HG02970 (cell line): Measurements from ENCODE around the gene DDX10.

Experiments used
- ATAC-seq: cut with Tn5 transposase; IDR thresholded peaks from one replicate; pipeline ENCODE4 v1.9.1; 2021; ENCODE audit warnings: mild to moderate bottlenecking, moderate library complexity, moderate number of reproducible peaks; ENCODE audit not compliant: unreplicated experiment, low FRiP score

The DDX10 gene

DNA sequence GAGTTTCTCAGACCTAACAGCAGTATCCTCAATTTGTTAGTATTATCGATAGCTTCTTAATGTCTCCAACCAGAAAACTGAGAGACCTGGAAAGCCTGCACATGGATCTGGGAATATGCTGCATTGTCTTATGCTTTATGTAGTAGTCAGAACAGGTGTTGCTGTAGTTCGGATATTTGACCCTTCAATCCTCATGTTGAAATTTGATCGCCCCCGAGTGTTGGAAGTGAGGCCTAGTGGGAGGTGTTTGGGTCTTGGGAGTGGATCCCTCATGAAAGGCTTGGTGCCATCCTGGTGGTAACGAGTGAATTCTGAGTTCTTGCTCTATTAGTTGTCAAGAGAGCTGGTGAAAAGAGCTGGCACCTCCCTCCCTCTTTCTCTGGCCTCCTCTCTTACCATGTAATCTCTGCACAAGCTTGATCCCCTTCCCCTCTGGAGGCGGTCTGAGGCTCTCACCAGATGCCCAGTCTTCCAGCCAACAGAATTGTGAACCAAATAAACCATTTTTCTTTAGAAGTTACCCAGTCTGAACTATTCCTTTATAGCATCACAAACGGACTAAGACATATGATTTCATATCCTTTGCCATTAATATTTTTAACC, 227.1 kb downstream of the DDX10 start:
- no peak for ATAC-seq

DNA sequence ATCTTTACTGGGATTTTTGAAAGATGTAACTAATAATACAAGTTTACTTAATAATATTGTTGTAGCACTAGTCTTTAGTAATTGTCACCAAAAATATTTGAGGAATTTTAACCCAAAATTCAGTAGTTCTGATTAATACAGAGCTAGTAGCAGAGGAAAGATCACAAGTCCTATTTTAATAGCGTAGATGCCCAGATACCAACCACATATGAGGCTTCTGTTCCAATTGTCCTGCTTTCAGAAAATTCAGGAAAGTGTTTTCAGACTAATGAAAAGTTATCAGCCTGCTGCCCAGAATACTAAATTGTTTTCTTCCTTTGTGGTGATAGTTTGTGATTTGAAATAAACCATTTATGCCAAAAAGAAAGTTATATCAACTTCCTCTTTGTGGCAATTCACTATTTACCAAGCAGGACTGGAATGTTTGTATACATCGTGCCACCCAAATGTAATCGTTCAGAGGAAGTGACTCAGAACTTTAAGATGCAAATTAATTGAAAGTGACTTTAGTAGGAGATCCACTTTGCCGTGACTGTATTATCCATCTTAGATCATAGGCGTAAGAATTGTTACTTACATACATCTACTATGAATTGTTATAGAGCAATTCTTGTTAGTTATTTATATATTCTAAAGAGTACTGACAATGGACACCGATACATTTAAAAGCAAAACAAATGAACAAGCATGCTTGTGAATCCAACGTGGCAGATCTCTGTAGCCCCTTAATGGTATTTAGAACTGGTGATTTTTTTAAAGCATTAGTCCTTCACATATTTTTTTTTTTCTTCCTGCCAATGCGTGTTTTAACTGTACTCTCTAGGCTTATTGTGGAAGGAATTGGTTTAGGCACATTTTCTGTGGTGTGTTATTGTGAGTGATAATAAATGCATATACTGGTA, 231.0 kb downstream of the DDX10 start:
- peak; percentile 59 for ATAC-seq

DNA sequence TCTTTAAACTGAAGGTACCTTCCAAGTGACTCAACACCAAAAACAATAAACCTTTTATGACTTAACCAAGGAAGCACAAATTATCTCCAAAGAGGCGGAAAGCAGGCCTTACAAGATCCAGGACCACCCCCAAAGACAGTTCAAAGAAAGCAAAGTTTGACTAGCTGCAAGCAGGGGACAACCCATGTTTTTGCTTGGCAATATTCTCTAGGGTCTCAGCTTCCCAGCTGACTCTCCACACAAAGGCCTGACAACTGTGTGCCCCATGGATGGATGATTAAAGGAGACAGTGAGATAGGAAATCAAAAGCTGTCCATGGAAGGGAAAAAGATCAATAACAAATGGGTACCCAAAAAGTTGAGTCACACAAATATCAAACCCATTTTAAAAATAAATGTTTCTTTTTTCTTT, 232.2 kb downstream of the DDX10 start:
- ATAC-seq = no peak

DNA sequence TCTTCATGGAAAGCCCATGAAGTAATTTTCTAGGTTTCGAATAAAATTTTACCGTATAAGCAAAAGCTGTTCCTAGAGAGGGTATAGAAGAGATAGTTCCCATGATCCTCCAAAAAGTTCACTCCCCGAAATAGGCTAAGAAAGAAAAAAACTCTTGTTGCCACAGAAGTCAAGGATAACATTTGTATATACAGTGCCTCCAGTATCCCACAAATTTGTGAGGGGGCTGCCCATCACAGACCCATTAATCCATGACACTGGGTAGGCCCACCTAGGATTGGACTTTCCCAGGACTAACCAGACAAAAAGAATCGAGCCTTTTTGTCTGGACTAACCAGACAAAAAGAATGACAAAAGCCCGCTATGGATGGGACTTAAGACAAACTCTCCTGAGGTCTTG, 233.0 kb downstream of the DDX10 start:
- ATAC-seq = no peak

DNA sequence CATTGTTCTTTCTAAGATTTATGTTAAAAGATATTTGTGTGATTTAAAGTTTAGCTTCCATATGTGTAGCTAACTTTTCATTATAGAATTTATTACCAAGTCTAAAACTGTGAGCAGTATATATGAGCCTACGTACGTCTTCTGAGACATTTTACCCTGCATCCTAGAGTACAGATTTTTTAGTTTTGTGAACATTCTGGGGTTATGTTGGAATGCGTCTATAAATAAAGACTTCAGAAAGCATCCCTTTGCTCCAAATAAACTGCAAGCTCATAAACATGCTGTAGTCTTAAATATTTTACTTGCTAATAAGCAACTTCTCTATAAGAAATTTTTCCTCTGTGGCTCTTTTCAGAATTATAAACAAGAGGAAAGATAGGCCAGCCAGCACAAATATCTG, 236.5 kb downstream of the DDX10 start:
- ATAC-seq = no peak

DNA sequence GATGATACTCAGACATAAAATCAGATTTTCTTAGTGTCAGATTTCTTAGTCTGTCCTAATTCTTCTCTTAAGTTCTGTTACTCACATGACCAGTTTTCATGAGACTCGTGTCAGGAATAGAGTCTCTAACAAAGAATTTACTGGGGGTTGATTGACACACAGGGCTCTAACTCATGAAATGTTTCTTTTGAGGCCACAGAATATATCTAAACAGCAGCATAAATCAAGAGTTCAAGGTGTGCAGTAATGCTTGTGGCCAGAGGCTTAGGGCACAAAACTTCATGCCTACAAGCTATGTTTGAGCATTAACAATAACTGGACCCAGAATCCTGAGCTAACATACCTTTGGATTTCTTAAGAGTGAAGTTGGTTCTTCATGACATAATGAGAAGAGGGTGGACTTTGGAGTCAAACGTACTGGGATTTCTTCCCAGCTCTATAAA, 237.2 kb downstream of the DDX10 start:
- ATAC-seq = no peak

DNA sequence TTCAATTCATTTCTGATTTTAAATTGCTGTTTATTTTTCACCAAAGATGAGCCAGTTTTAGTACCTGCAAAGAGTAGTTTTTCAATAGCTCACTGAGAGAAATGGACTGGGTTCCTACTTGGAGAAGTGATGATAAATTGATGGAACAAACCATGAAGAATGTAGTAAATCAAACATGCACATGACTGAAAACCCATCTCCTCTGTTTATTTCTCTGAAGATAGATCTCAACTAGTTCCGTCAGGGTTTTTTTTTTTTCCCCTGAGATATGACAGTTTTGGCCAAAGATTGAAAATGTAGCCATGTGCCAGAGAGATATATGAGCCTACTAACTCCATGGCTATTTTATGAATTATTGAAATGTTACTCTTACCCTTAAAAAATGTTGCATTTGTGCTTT, 239.6 kb downstream of the DDX10 start:
- no peak for ATAC-seq

DNA sequence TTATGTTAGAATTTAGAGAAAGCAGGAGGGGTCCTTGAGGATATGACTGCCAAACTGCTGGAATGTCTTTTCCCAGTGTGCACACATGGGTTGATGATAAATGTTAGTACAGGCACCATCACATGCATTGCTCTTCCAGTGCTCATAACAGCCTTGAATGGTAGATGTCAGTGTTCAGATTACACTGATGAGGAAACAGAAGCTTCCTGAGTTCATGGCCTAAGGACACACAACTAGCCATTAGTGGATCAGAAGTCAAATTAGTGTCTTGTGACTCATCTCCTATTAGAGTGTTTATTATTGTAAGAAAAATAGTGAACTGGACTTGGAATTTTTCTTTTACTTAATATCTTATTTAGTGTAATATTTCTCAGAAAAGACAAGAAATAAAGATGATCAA, 241.5 kb downstream of the DDX10 start:
- ATAC-seq = no peak

DNA sequence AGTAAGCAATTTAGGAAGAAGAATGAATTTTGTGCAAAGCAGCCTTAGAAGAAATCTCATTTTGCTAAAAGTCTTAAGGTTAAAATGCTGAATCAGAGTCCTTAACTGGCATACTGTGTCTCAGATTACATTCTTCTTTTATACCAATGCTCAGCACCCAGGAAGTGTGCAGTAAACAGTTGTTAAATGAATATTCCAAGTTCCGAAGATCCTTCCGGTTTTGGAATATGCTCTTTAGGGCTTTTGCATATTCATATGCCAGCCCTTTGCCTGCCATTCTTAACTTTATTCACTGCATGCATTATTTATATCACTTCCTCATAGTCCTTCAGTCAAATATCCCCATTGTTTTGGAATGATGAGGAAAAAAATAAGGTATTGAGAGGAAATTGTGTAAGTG, 242.0 kb downstream of the DDX10 start:
- ATAC-seq = no peak

DNA sequence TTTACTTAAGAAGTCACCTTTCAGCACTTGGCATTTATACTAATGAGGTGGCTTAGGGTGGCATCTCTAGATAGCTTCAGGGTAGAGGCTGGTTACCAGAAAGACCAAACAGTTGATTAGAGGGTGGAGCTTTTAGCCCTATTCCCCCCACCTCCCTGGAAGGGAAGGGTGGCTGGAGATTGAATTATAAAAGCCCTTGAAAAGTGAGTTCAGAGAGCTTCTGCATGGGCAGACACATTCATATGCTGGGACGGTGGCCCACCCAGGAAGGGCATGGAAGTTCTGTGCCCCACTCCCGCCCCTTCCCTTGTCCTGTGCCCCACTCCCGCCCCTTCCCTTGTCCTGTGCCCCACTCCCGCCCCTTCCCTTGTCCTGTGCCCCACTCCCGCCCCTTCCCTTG, 244.2 kb downstream of the DDX10 start:
- no peak for ATAC-seq

DNA sequence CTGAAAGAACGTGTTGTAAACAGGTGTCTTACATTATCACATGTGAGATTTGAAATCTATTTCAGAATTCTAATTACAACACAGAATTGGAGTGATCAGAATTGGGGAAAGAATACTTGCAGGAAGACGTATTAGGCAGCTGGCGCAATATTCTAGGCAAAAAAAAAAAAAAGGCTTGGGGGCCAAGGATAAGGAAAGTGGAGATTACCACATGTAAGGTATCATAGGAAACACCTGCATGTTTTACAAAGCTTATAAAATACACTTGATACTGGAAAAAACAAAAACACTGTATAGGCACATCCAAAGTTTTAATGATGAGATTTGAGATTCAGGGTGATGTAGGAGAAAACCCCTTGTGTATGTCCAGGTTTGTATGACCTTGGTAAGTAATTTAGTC, 245.1 kb downstream of the DDX10 start:
- ATAC-seq = no peak

DNA sequence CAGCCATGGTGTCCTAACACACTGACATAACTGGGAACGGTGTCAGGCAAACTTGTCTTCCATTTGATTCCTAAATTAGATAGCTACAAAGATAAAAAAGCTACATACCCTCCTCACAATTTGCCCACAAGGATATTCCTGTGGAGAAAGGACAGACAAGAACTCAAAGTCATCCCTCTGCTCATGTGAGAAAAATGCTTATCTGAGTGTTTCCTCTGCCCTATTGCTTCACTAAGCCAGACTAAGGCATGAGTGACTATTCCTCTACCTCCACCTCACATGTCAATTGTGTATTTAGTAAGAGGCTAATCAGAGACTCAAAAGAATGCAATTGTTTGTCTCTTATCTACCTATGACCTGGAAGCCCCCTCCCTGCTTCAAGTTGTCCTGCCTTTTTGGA, 247.7 kb downstream of the DDX10 start:
- no peak for ATAC-seq

DNA sequence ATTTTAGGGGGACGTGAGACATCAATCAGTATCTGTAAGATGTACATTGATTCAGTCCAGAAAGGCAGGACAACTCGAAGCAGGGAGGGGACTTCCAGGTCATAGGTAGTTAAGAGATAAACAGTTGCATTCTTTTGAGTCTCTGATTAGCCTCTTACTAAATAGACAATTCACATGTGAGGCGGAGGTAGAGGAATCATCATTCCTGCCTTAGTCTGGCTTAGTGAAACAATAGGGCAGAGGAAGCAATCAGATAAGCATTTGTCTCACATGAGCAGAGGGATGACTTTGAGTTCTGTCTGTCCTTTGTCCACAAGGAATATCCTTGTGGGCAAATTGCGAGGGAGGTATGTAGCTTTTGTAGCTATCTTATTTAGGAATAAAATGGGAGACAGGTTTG, 248.3 kb downstream of the DDX10 start:
- ATAC-seq = no peak

DNA sequence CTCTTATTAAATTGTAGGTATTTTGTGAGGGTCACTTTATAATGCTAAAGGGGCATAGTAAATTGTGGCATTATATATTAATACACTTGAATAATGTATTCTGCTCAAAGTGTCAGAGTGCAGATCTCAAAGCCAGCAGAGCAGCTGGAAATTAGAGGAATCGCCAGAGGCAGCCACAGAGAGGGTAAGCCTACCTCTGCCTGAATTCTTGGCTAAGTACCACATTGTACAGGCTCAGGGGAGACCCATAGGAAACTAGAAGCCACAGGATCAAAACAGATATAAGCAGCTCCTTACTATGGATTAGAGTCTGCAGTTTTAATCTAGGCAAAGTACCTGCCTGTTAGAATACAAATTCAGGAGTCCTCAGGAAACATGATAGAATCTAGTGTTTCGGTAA, 249.3 kb downstream of the DDX10 start:
- ATAC-seq = no peak

DNA sequence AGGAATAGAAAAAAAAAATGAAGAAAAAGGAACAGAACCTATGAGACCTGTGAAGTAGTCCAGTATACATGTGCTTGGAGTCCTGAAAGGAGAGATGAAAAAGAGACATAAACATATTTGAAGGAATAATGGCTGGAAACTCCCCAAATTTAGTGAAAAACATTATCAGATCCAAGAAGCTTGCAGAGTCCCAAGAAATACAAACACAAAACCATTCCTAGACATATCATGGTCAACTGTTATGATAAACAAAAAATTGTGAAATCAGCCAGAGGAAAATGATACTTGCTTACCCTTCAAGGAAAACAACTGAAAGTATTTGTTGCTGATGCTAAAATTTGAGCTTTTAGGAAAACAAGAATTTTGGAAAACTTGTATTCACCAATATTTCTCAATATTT, 250.1 kb downstream of the DDX10 start:
- ATAC-seq = no peak

DNA sequence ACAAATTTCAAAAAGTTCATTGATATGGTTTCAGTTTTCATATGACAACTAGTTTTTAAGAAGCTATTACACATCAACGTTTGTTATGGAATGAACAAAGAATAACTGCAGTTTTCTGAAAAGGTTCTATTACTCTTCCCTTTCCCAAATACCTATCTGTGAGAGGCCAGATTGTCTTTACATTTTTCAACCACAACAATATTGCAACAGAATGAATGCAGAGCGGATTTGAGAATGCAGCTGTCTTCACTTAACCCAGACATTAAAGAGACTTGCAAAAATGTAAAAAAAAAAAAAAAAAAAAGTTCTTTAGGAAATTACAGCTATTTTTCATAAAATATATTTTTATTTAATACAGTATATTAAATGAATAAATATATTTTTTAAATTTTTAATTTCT, 250.8 kb downstream of the DDX10 start:
- ATAC-seq = no peak

DNA sequence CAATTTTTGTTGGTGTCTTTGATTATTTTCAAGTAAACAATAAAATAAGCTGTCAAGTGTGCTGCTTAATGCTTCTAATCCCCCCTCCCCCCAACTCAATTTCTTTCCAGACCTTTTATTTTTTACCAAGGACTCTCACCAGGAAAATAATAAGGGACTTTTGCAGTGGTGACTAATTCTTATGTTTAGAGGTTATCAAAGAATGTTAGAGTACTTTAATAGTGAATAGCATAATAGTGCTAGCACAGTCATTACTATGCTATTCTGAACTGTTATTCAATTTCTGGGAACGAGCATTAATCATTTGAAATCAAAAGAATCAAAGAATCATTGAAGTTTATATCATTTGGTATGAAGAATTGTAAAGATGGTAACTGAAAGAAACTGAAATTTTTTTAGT, 251.4 kb downstream of the DDX10 start:
- ATAC-seq = no peak

DNA sequence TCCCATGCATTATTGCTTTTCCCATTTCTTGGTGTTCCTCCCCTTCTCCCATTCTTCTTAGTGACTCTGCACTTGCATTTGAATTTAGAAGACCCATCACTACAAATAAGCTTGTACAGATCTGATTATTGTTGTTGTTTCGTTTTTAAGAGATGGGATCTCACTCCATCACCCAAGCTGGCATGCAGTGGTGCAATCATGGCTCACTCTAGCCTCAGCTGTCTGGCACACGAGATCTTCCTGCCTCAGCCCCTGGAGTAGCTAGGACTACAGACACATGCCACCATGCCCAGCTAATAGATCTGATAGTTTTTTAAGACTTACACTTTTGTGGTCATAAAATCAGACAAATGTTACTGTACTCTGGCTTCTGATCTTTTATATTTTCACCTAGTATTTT, 252.1 kb downstream of the DDX10 start:
- ATAC-seq = no peak

DNA sequence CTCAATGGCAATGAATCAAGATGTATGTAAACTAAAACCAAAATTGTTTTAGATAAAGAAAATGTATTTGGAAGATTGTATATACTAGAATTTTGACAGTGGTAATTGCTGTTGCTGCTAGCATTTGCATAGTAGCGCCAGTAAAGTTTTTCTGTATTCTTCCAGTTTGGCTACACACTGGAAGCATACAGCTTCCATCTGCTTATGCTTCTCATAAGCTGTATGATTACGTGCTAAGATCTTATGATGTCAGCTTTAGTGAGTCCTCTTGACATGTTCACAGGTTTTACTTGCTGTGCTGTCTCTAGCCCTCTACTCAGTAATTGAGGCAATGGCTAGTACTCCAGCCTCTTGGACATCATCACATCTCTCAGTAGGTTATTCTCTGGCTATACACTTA, 256.3 kb downstream of the DDX10 start:
- no peak for ATAC-seq

DNA sequence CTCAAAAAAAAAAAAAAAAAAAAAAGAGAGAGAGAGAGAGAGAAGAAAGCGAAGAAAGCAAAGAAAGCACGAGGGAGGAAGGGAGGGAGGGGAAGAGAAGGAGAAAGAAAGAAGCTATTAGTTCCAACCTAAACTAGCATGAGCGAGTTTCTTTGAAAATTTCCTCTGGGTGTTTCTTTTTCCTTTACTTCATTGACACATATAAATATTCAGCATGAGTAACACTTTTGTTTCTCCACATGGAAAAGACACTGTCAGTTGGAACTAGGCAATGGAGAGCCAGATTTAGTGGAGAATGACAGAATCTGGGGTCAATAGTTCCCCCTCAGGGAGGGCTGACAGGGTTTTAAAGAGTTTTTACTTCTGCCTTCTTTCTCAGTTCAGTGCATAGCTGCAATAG, 257.4 kb downstream of the DDX10 start:
- ATAC-seq = no peak

DNA sequence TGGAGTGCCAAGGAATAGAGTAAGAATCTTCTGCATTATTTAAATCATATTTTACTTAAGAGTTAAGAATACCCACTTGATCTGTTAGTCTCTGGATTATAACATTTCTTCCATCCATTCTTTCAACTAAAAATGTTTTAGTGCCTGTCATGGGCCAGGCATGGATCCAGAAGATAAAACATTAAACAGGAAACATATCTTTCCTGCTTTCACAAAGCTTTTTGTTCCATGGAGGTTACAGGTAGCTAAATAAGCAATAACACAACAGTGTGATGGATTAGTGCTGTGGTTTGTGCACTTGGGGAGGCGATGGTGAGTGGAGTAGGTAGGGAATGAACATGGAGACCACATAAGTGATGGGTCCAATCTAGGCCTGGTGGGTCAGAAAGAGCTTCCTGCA, 258.5 kb downstream of the DDX10 start:
- no peak for ATAC-seq

DNA sequence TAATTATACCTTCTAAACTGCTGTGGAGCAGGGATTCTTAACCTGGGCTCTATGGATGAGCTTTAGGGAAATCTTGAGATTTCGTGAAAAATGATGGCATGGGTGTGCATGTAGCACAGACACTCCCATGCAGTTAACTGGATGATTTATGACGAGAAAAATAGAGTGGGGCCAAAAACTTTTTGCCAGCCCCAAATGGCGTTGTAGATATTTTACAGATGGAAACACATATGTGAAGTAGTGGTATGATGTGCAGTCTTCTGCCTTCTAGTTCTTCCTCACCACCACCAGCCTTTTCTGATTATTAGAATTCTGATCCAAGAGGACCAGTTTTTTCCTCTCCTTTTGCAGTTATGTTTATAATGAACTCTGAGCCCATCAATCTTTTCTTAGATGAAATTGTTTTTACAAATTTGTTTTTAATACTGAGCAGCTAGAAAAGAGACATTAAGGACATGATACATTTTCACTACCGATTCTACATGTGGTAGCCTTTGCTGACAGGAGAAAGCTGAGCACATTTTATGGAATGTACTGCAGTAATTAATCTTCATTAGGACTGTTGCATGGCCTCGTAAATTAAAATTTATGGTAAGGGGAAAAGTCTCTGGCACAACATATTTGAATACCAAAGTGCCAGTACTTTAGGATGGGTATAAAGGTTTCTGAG, 261.4 kb downstream of the DDX10 start:
- no peak for ATAC-seq
